Measurements from ENCODE around the gene ZDHHC12.
A peak's percentile ranks its signal among the peaks of the same experiment; 100 is the strongest.

ZDHHC12 gene

DNA sequence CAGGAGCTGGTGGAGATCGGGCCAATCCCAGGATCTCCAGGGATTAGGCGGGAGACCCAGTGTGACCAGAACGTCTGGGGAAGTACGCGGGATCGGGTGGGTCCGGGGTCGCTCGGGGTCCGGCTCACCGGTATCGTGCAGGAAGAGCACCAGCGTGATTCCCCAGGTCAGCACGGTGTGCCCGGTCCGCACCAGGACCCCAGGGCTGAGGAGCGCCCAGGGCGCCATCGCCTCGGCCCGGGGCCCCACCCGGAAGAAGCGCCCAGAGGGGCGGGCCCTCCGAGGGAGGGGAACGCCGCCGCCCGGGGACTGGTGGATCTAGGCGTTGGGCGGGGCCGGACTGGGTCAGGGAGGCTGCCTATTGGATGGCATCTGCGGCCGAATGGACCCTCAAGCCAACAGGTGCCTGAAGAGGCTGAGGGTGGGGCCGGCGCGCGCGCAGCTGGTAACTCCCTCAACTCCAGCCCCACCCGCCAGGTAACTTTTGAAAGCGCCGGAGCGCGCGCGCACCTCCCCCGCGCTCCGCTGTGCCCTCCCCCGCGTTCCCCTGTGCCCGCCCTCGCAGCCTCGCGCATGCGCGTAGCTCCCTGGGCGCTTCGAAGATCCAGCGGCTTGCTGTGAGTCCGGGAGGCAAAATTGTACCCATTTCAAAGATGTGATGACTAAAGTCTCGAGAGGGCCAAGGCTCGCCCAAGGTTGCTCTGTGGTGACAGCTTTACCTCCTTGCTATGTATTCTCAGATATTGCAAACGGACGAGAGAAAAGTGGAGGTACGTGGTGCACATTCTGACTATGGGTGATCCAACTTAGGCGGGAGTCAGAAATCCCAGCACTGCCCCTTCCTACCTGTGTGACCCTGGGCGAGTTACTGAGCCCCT, at the start of gene ZDHHC12:
ZDHHC12 (minus strand) TSS at position 262 of the 878 bp plus-strand sequence; CDS start at position 228, 34 bp downstream.
- peak; percentile 100 for DNase-seq (ENCODE audit: low spot score)

DNA sequence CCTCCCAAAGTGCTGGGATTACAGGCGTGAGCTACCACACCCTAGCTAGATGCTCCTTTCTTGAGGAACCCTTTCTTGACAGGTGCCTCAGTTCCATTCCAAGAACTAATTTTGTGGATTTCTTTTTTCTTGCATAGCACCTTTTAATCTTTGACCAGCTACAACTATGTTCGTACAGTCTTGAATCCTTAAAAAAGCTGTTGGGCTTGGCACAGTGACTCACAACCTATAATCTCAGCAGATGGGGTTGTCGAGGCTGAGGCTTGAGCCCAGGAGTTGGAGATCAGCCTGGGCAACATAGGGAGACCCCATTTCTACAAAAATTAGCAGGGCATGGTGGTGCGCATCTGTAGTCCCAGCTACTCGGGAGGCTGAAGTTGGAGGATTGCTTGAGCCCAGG, 49.1 kb upstream of the ZDHHC12 start:
- no peak for DNase-seq (ENCODE audit: low spot score)

DNA sequence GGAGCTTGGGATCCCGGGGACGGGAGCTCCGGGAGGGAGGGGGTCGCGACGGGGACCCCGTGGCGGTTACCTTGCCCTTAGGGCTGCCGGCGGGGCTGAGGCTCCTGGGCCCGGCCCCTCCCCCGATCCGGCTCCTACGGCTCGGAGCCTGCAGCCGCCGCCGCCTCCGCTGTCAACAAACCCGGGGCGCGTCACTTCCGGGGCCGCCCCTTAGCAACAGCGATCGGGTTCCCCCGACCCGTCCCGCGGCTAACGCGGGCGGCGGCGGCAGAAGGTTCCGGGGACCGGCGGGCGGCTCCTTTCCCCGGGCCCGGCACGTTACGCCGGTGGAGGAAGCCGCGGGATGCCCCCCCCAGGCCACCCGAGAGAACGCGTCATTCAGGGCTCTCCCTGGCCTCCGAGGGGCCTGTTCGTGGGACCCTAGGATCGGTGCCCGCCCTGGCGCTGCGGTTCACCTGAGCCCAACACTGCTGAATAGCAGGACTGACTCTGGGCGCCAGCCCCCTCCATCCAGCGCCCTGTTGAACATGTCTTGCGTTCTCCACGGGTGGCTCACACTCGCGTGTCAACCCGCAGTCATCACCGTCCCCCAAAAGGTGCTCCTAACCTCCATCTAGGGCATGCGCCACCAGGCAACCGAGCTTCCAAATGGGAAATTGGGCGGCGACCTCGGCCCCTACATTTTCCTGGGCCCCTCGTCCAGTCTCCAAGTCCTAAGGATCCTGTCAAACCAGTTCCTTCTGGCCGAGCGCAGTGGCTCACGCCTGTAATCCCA, 48.0 kb upstream of the ZDHHC12 start, which contains the start of gene ZER1:
ZER1 (minus strand) TSS at position 183 of the 775 bp plus-strand sequence. CDS start 16,362 bp downstream, outside the sequence.
- peak; percentile 95 for DNase-seq (ENCODE audit: low spot score)

- DNase-seq (ENCODE audit: low spot score) = no peak
These were observed 47.3 kb upstream of the ZDHHC12 start for GRCh38 chr9:128771094-128771721.

- DNase-seq (ENCODE audit: low spot score) = no peak
These were observed 46.5 kb upstream of the ZDHHC12 start for GRCh38 chr9:128770286-128771030.

DNA sequence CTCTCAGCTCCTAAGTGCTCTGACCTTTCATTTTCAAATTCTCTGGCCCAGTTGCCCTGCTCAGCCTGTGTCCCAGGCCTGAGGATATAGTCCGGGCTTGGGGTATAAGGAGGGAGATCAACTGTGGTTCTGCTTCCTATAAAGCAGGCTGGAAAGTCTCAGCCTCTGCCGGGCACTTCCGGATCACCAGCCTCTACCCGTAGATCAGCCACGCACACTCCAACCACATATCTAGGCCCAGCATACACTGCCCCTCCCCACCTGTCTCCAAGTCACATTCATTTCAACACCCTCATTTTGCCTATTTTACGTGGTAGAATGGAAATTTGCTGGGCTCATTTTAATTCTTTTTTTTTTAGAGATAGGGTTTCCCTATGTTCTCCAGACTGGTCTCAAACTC, 44.7 kb upstream of the ZDHHC12 start:
- no peak for DNase-seq (ENCODE audit: low spot score)

- DNase-seq (ENCODE audit: low spot score) = no peak
These were observed 41.6 kb upstream of the ZDHHC12 start for GRCh38 chr9:128765499-128765898.

GRCh38 chr9:128764361-128764760, 40.4 kb upstream of the ZDHHC12 start:
- no peak for DNase-seq (ENCODE audit: low spot score)

DNA sequence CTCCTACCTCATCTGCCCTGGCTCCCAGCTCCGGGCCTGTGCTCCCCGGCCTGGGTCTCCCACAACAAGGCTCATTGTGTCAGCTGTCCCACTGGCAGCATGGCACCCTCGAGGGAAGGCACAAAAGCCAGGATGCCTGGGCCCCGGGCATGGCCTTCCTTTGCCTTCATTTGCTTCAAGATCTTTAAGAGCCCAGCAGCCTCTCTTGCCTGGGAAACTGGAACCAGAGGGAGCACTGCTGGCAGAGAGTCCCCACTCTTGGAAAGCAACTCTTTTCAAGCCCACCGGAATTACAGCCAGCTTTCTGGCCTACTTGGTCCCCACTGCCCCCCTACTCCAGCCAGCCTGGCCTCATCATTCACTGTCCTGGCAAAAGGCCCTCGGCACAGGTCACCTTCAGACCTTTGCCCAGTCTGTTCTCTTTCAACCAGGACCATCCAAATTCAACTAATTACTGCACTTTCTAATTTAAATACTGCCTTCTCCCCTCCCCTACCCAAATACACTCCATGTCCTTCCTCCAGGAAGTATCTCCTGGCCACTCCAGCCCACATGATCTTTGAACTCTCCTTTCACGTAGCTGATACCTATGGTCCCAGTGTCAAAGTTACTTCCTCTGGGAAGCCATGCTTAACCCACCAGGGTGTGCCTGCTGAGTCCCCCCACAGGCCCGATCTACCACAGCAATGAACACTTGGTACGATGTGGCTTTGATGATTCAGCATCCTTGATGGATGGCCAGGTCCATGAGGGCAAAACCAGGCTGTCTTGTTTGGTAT, 38.9 kb upstream of the ZDHHC12 start:
- DNase-seq (ENCODE audit: low spot score) = no peak

GRCh38 chr9:128757602-128758001, 33.7 kb upstream of the ZDHHC12 start:
- DNase-seq (ENCODE audit: low spot score) = no peak

DNA sequence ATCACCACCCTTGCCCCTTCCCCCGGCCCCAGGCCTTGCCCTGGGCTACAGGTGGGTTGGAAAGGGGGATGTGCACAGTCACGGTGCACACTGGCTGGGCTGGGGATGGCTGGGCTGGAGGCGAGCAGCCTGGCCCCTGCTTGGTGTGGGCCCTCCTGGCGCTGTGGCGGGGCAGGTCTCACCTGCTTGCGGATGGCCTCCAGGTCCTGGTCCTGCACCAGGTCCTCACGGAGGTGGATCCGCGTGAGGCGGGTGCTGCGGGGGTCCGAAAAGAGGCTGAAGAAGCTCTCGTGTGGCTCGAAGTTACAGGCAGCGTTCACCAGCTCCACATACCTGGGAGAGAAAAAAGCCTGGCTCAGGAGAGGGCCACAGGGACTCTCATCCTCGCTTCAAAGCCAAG, 29.7 kb upstream of the ZDHHC12 start:
- no peak for DNase-seq (ENCODE audit: low spot score)

- DNase-seq (ENCODE audit: low spot score) = no peak
These were observed 27.1 kb upstream of the ZDHHC12 start for GRCh38 chr9:128750926-128751595.

DNA sequence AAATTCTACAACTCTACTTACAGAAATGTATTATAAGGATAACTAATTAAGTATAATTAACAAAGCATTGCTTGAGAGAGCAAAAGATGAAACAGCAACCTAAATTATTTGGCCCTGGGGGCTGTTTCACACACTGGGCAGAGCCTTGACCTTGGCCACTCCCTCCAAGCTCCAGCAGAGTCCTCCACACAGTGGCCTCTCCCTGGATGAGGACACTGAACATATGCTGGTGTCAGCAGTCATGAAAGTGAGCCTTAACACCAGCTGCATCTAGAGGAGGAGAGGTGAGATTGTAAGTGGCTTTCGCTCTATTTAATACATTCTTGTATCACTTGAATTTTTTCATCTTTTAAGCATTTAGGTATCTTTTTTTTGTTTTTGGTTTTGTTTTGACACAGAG, 23.3 kb upstream of the ZDHHC12 start:
- DNase-seq (ENCODE audit: low spot score) = no peak

- no peak for DNase-seq (ENCODE audit: low spot score)
These were observed 19.5 kb upstream of the ZDHHC12 start for GRCh38 chr9:128743421-128743820.

GRCh38 chr9:128742401-128742800, 18.5 kb upstream of the ZDHHC12 start:
- no peak for DNase-seq (ENCODE audit: low spot score)

DNA sequence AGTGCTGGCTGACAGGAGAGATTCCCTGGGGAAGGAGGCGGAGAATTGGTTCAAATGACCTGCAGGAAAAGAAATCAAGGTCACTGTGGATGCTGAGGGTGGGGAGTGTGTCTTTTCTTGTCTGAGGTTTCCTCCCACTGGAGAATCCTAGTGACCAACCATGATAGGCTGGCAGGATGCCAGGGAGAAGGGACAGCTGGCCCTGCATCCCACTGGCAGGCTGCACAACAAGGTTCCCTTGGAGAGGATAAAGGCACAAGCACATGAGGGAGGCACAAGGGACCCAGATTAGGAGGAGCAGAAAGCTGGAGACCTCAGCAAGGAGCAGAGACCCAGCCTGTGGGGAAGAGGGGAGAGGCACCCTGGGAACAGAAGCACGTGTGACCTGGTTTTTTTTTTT, 11.4 kb upstream of the ZDHHC12 start:
- DNase-seq (ENCODE audit: low spot score) = no peak

GRCh38 chr9:128733256-128733655, 9.3 kb upstream of the ZDHHC12 start:
- DNase-seq (ENCODE audit: low spot score) = peak; percentile 93

DNA sequence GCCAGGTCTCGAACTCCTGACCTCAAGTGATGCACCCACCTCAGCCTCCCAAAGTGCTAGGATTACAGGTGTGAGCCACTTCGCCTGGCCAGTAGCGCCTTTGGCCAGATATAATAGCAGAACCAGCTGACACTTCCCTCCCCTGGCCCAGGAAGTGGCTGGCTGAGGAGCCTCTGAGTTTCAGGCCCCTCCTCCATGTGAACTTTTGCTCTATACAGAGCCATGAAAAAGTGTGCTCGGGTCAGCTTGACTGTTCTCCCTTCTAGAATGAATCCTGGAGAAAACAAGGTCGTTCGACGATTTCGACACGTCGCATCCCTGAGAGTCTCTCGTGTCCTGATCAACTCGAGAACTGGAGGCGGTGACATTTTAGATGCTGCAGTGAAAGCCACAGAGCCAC, 8.6 kb upstream of the ZDHHC12 start:
- no peak for DNase-seq (ENCODE audit: low spot score)

GRCh38 chr9:128731691-128732090, 7.8 kb upstream of the ZDHHC12 start:
- no peak for DNase-seq (ENCODE audit: low spot score)

GRCh38 chr9:128731093-128731492, 7.2 kb upstream of the ZDHHC12 start:
- no peak for DNase-seq (ENCODE audit: low spot score)

Data from HuH-7.5 (cell line).